B cell (primary cell): ENCODE data around the gene SCFD2. TPM values are rescaled to one million over a fixed set of nuclear protein-coding genes. Genes with fewer than 3 reads are reported as not detected.

ENCODE experiments used
- ATAC-seq: fragments of 200-7000 bp; cut with Tn5 transposase; one replicate; pipeline ENCODE4 v1.10.0; 2021; ENCODE audit warnings: low read depth, mild to moderate bottlenecking, moderate number of reproducible peaks, moderate library complexity
- CTCF ChIA-PET: fragments of 350-600 bp; sonication (Branson Sonifier 250); formaldehyde crosslinking; loops from one replicate; lab custom pipeline; 2021; ENCODE audit warnings: antibody characterized with exemption, inconsistent platforms; lab: Charles Lee
- POLR2A ChIA-PET: fragments of 350-600 bp; sonication (Branson Sonifier 250); formaldehyde crosslinking; loops from one replicate; lab custom pipeline; 2021; ENCODE audit warnings: antibody characterized with exemption; lab: Charles Lee
- DNase-seq: peaks from one replicate; pipeline ENCODE4 v3.0.0; 2013
- H2AFZ ChIP-seq: 2 replicates; pipeline ENCODE4 v1.6.1; 2012; ENCODE audit warnings: mild to moderate bottlenecking, low read depth, low read length; ENCODE audit not compliant: insufficient read depth, poor library complexity, severe bottlenecking
- H3K27ac ChIP-seq, 2 donors: 1 replicate in 1 of 2; 2 replicates in 1 of 2; pipeline ENCODE4 v1.5.1; 2012 to 2013; ENCODE audit warnings: low read length in 2 of 2, mild to moderate bottlenecking in 2 of 2, moderate library complexity in 1 of 2
- H3K27me3 ChIP-seq, 4 experiments: fragments of 200-600 bp in 1 of 4; sonication (generic) in 1 of 4; replicated peaks in 1 of 4; 1 replicate in 2 of 4; 2 replicates in 2 of 4; pipeline versions ENCODE4 v1.6.1 to v1.7.0; 2013 to 2016; ENCODE audit warnings: low read length in 3 of 4, mild to moderate bottlenecking in 2 of 4, mixed read lengths in 1 of 4, moderate library complexity in 1 of 4; ENCODE audit not compliant: insufficient read depth in 4 of 4, control insufficient read depth in 3 of 4; ENCODE audit errors: control extremely low read depth in 1 of 4
- H3K36me3 ChIP-seq, 2 experiments: replicated peaks in 1 of 2; 1 replicate in 1 of 2; 2 replicates in 1 of 2; pipeline versions ENCODE4 v1.6.1 to v1.7.1; 2013; ENCODE audit warnings: low read length in 1 of 2; ENCODE audit not compliant: insufficient read depth in 2 of 2, control insufficient read depth in 1 of 2; ENCODE audit errors: control extremely low read depth in 1 of 2, extremely low read depth in 1 of 2
- H3K4me1 ChIP-seq, 2 donors: fragments of 200-600 bp in 1 of 2; sonication (generic) in 1 of 2; 1 replicate in 1 of 2; 2 replicates in 1 of 2; pipeline versions ENCODE4 v1.5.1 to v1.6.1; 2013 to 2017; ENCODE audit warnings: low read length in 2 of 2; ENCODE audit not compliant: control insufficient read depth in 2 of 2, insufficient read depth in 2 of 2
- H3K4me2 ChIP-seq: replicated peaks from 2 replicates; pipeline ENCODE3; 2012; ENCODE audit warnings: mild to moderate bottlenecking, low read depth, low read length; ENCODE audit not compliant: poor library complexity, severe bottlenecking
- H3K4me3 ChIP-seq, 5 experiments: fragments of 200-600 bp in 1 of 5; sonication (generic) in 1 of 5; 1 replicate in 3 of 5; 2 replicates in 2 of 5; pipeline versions ENCODE4 v1.5.1 to v1.7.0; 2011 to 2016; ENCODE audit warnings: low read length in 4 of 5, mild to moderate bottlenecking in 4 of 5, low read depth in 2 of 5, control low read depth in 1 of 5, moderate library complexity in 1 of 5; ENCODE audit not compliant: insufficient read depth in 1 of 5; ENCODE audit errors: control extremely low read depth in 1 of 5, extremely low read depth in 1 of 5
- H3K79me2 ChIP-seq: fragments of 200-600 bp; sonication (generic); one replicate; pipeline ENCODE4 v1.6.0; 2016; ENCODE audit warnings: low read length; ENCODE audit not compliant: control insufficient read depth, insufficient read depth
- H3K9ac ChIP-seq: fragments of 200-600 bp; sonication (generic); 2 replicates; pipeline ENCODE4 v1.6.1; 2017; ENCODE audit warnings: mild to moderate bottlenecking, low read length, moderate library complexity
- H3K9me3 ChIP-seq, 3 donors: one replicate each; pipeline versions ENCODE4 v1.6.1 to v1.7.1; 2013; ENCODE audit warnings: low read length in 2 of 3; ENCODE audit not compliant: control insufficient read depth in 2 of 3, insufficient read depth in 1 of 3; ENCODE audit errors: control extremely low read depth in 1 of 3
- H4K20me1 ChIP-seq: 2 replicates; pipeline ENCODE4 v1.6.0; 2012; ENCODE audit warnings: mild to moderate bottlenecking, low read length; ENCODE audit not compliant: insufficient read depth, control insufficient read depth, poor library complexity, severe bottlenecking
- H3K27ac Mint-ChIP-seq: one replicate; pipeline ENCODE4 v1.8.0; 2021; ENCODE audit warnings: mixed read lengths
- H3K27me3 Mint-ChIP-seq: one replicate; pipeline ENCODE4 v1.8.0; 2021; ENCODE audit warnings: mixed read lengths
- H3K4me1 Mint-ChIP-seq: one replicate; pipeline ENCODE4 v1.8.0; 2021; ENCODE audit warnings: mixed read lengths
- H3K4me3 Mint-ChIP-seq: one replicate; pipeline ENCODE4 v1.8.0; 2021; ENCODE audit warnings: mixed read lengths
- H3K9me3 Mint-ChIP-seq: one replicate; pipeline ENCODE4 v1.8.0; 2022; ENCODE audit warnings: mixed read lengths; ENCODE audit not compliant: insufficient read depth
- EZH2 ChIP-seq: IDR thresholded peaks from 2 replicates; pipeline ENCODE4 v1.6.1; 2012; ENCODE audit warnings: borderline replicate concordance, low read depth, mild to moderate bottlenecking, moderate library complexity, low read length; ENCODE audit not compliant: insufficient read depth, poor library complexity, severe bottlenecking
- WGBS: methylation state at CpG from one replicate; pipeline ENCODE4 v1.1.5; 2013; ENCODE audit warnings: missing lambda C conversion rate; ENCODE audit not compliant: insufficient coverage; 5-methylcytosine and 5-hydroxymethylcytosine counted together
- intact Hi-C: fragments of 100-400 bp; cut with micrococcal nuclease; formaldehyde crosslinking; loops from one replicate; pipeline ENCODE4 v1.10.0; 2022
- polyA plus RNA-seq: library from polyadenylated mRNA; depleted of rRNA; stranded (reverse); fragments of >200 nt; gene quantifications from 2 replicates; pipeline ENCODE4 v1.2.3, GENCODE V29; 2012
- total RNA-seq, 2 donors: library from RNA; stranded (reverse); fragments of 120-200 nt in 1 of 2; gene quantifications; 1 replicate in 1 of 2; 2 replicates in 1 of 2; pipeline versions ENCODE4 v1.2.3 to v1.2.4, GENCODE V29; 2013 to 2022
- TF ChIP-seq, protein P1 (sequence below): fragments of 200-600 bp; IDR thresholded peaks from one replicate; pipeline ENCODE4 v1.8.0; 2022; ENCODE audit warnings: antibody characterized with exemption, mild to moderate bottlenecking

The SCFD2 gene
- total and polyA plus RNA-seq, 2 donors (not counting 1 experiment from before 2014, with no cell fraction given), result 12.8 to 20.4 TPM

DNA sequence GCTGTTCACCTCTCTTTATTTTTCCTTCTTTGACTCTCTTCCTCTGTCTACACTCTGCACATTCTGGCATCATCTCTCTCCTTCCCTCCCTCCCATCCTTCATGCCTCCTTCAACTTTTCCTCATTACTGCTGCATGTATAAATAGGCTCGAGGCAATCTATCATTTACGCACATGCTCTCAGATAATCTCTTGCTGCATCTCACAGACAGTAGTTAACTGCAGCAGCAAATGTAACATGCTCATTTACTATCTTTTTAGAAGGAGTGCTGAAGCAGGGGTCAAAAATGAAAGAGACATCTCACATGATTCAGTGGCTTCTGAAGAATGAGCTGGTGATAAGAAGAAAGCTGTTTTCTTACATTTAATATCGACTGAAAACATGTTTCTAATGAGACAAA is 376.0 kb downstream of the SCFD2 start:
- H3K27ac ChIP-seq, result no peak overlapping the region
- Mint-ChIP-seq H3K27me3 (no peaks in the 10 kb centered on the region), H3K27ac (no peak overlapping the region), H3K4me1 (no peaks in the 10 kb centered on the region), H3K9me3 (no peaks in the 10 kb centered on the region), H3K4me3 (no peak overlapping the region)
- peaks cover 0 to 9% (median 0%) of the 10 kb centered on the region in 3 donors for H3K9me3 ChIP-seq
- no peak overlapping the region for H3K4me3 ChIP-seq
- H3K4me1 ChIP-seq, result no peaks in the 10 kb centered on the region
- ATAC-seq (no peak), DNase-seq (no peak)
- intact Hi-C loops, result no loop called here
- H3K9ac ChIP-seq, result no peak overlapping the region
- ChIA-PET POLR2A (no interaction called here), CTCF (interaction anchor here (1.4 to 2.1 kb wide), 3 partner anchors 7 to 445 kb away, joined by 3 to 6 read pairs (median 5); no protein-coding TSS in a partner anchor)
- no peak overlapping the region for H2AFZ ChIP-seq
- 100% methylated on average over 2 of the region's 3 CpGs for WGBS
- H3K79me2 ChIP-seq, result no peaks in the 10 kb centered on the region
- H3K4me2 ChIP-seq, result no peak overlapping the region
- no peaks in the 10 kb centered on the region for H4K20me1 ChIP-seq
- no peak for TF ChIP-seq EZH2
- TF ChIP-seq, protein P1, sequence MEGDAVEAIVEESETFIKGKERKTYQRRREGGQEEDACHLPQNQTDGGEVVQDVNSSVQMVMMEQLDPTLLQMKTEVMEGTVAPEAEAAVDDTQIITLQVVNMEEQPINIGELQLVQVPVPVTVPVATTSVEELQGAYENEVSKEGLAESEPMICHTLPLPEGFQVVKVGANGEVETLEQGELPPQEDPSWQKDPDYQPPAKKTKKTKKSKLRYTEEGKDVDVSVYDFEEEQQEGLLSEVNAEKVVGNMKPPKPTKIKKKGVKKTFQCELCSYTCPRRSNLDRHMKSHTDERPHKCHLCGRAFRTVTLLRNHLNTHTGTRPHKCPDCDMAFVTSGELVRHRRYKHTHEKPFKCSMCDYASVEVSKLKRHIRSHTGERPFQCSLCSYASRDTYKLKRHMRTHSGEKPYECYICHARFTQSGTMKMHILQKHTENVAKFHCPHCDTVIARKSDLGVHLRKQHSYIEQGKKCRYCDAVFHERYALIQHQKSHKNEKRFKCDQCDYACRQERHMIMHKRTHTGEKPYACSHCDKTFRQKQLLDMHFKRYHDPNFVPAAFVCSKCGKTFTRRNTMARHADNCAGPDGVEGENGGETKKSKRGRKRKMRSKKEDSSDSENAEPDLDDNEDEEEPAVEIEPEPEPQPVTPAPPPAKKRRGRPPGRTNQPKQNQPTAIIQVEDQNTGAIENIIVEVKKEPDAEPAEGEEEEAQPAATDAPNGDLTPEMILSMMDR, result no peak
- no peaks in the 10 kb centered on the region for H3K27me3 ChIP-seq
- no peaks in the 10 kb centered on the region for H3K36me3 ChIP-seq

DNA sequence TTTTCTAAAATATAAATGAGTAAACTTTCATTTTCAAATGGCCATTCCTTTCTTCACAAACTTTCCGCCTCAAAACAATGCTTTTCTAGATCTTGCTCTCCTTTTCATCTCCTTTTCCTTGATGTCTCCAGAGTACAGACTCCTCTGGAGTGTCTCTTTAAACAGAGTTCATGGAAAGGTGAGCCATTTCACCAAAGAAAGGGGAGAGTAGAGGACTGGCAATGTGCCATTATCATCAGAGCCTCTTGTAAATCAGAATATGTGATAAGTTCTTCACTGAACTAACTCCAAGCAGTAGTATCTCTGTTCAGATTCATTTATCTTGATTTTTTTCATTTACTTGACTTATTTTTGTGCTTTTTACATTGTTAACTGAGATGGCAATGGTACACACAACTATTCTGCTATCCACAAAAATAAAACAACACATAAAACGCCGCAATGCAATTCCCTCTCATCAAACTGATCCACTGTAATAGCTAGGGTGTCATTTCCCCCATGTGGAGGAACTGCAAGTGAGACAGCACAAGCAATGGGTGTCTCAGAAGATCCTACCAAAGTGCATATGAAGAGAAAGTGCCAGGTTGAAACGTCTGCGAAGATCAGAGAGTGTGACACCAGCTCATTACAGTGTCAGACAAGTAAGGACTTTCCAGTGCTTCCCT is 378.3 kb downstream of the SCFD2 start:
- H3K4me3 ChIP-seq, result no peak overlapping the region
- Mint-ChIP-seq H3K4me1 (no peaks in the 10 kb centered on the region), H3K9me3 (no peaks in the 10 kb centered on the region), H3K27me3 (no peaks in the 10 kb centered on the region), H3K27ac (no peak overlapping the region), H3K4me3 (no peak overlapping the region)
- no peaks in the 10 kb centered on the region for H3K27me3 ChIP-seq
- no peak overlapping the region for H3K9ac ChIP-seq
- intact Hi-C loops, result no loop called here
- H3K4me2 ChIP-seq, result no peak overlapping the region
- no peak overlapping the region for H2AFZ ChIP-seq
- ATAC-seq (no peak), DNase-seq (no peak)
- no peaks in the 10 kb centered on the region for H3K4me1 ChIP-seq
- 100% methylated on average over 2 of the region's 5 CpGs for WGBS
- H3K36me3 ChIP-seq, result no peaks in the 10 kb centered on the region
- POLR2A ChIA-PET, result no interaction called here
- no peaks in the 10 kb centered on the region for H3K79me2 ChIP-seq
- CTCF ChIA-PET, result interaction anchor here (0.7 to 7.4 kb wide), 3 partner anchors 441 to 612 kb away, joined by 3 to 167 read pairs (median 31); no protein-coding TSS in a partner anchor
- no peaks in the 10 kb centered on the region for H4K20me1 ChIP-seq
- H3K27ac ChIP-seq, result no peak overlapping the region
- no peak for TF ChIP-seq EZH2
- TF ChIP-seq, protein P1, result no peak
- peaks cover 0 to 3% (median 0%) of the 10 kb centered on the region in 3 donors for H3K9me3 ChIP-seq
